ENCODE data around the gene ABI3BP.

GRCh38 chr3:101036676-101037075 lies 43.5 kb upstream of the ABI3BP start:
- TF ChIP-seq CTCF (IDR thresholded peaks at IDR 0.05), result no peak
- TF ChIP-seq POLR2A (IDR thresholded peaks at IDR 0.05), result no peak
